ENCODE measurements around the gene MIAT. TPM values are rescaled to one million over a fixed set of nuclear protein-coding genes. Genes with fewer than 3 reads are reported as not detected.

MIAT gene
- total and polyA plus RNA-seq, 2 of the 8 experiments (the other 6 are each of a cell fraction or from before 2014, with no cell fraction given): 27.6 to 36.0 TPM

DNA sequence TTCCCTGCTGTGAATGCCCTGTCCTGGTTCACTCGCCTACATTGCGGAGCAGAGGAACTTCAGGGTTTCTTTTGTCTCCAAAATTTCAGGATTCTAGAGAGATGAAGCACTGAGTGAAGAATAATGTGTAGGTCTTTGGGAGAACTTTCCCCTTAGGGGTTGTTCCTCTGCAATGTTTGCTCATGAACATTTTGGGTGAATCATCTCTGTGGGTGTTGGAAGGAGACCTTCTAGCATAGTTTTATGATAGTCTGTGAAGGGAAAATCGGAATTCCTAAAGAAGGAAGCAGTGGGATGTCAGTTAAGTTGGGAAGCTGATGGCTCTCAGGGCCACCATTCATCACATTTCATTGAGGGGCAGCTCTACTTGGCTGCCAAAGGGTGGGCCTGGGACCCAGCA is 64.8 kb downstream of the MIAT start:
- Histone ChIP-seq H3K14ac (ENCODE audit: insufficient read length) (no peak overlapping the region), H3K56ac (replicated peaks; ENCODE audit: insufficient read length, low read depth, low read length) (no peak overlapping the region), H3K27ac (ENCODE audit: low read depth, low read length) (no peak overlapping the region), H3K4ac (replicated peaks; ENCODE audit: insufficient read length, low read depth, low read length) (no peak overlapping the region), H3K18ac (ENCODE audit: extremely low read depth, low read length) (no peak overlapping the region), H3K9me3 (ENCODE audit: insufficient read depth in 2 of 2, low read depth in 1 of 2, low read length in 1 of 2) (no peaks in the 10 kb centered on the region), H2BK120ac (replicated peaks; ENCODE audit: low read depth, low read length) (no peak overlapping the region), H2BK15ac (ENCODE audit: low read length) (no peak overlapping the region), H4K5ac (ENCODE audit: insufficient read length, low read depth, low read length) (no peak overlapping the region), H4K8ac (ENCODE audit: extremely low read depth, insufficient read depth, low read length) (no peak overlapping the region), H4K20me1 (replicated peaks in 1 of 2; ENCODE audit: control insufficient read depth in 1 of 2, insufficient read depth in 2 of 2, low read length in 2 of 2) (no peaks in the 10 kb centered on the region), H3K79me1 (ENCODE audit: low read depth, low read length) (no peaks in the 10 kb centered on the region), H2BK5ac (ENCODE audit: low read depth, low read length) (no peak overlapping the region), H3K36me3 (ENCODE audit: control insufficient read depth in 2 of 4, insufficient read depth in 4 of 4, low read length in 3 of 4) (no peaks in the 10 kb centered on the region), H3K23ac (ENCODE audit: insufficient read length) (no peak overlapping the region), H3K27me3 (replicated peaks in 1 of 4; ENCODE audit: control insufficient read depth in 3 of 4, extremely low read depth in 1 of 4, insufficient read depth in 3 of 4, low read length in 3 of 4) (no peaks in the 10 kb centered on the region), H3K79me2 (ENCODE audit: control insufficient read depth in 1 of 2, insufficient read depth in 2 of 2, low read length in 2 of 2) (no peaks in the 10 kb centered on the region), H3K4me1 (replicated peaks in 1 of 4; ENCODE audit: control insufficient read depth in 3 of 4, insufficient read depth in 4 of 4, low read length in 3 of 4) (peaks cover 0 to 2% (median 0%) of the 10 kb centered on the region in 4 experiments; a peak in 1 of 7 replicates), H2AFZ (ENCODE audit: low read length) (no peak overlapping the region), H3K4me2 (ENCODE audit: insufficient read depth in 1 of 2, low read depth in 2 of 2, low read length in 2 of 2) (no peak overlapping the region), H4K91ac (replicated peaks; ENCODE audit: insufficient read length, low read length) (no peak overlapping the region), H2AK5ac (ENCODE audit: low read depth, low read length) (no peak overlapping the region), H2BK20ac (ENCODE audit: low read length) (no peak overlapping the region), H2BK12ac (ENCODE audit: low read depth, low read length) (no peak overlapping the region), H3K9ac (replicated peaks in 1 of 4; ENCODE audit: extremely low read depth in 1 of 4, low read depth in 3 of 4, low read length in 3 of 4) (no peak overlapping the region), H3K4me3 (ENCODE audit: extremely low read depth in 1 of 4, insufficient read depth in 2 of 4, low read depth in 3 of 4, low read length in 4 of 4) (no peak overlapping the region), H3K23me2 (ENCODE audit: low read depth, low read length) (no peaks in the 10 kb centered on the region)
- POLR2A ChIA-PET (ENCODE audit: partially characterized antibody): interaction anchor here (0.7 to 1.4 kb wide), 2 partner anchors 9 to 12 kb away, joined by 3 to 4 read pairs; no protein-coding TSS in a partner anchor
- CTCF ChIA-PET (ENCODE audit: partially characterized antibody): interaction anchor here (0.8 kb wide), 1 partner anchor 23 kb away, joined by 4 read pairs; no protein-coding TSS in a partner anchor
- FAIRE-seq (no peak), DNase-seq (ENCODE audit: low read depth in 1 of 2, low spot score in 2 of 2) (no peak)
- whole genome bisulfite sequencing, 2 experiments (ENCODE audit: extremely low coverage in 1 of 2, insufficient coverage in 1 of 2, insufficient read length in 1 of 2, insufficient replicate concordance in 2 of 2, low coverage in 1 of 2, low lambda C conversion rate in 2 of 2, missing lambda C conversion rate in 1 of 2): 85% methylated on average over 3 of the region's 3 CpGs; no CpG with 5 or more reads in 1 of the 2 experiments
- TF ChIP-seq KDM5A (IDR thresholded peaks at IDR 0.05; ENCODE audit: low read length): no peak
- TF ChIP-seq PHF8 (conservative IDR thresholded peaks at IDR 0.05; ENCODE audit: low read depth, low read length): no peak
- no peak for TF ChIP-seq TAF1 (IDR thresholded peaks at IDR 0.05; ENCODE audit: low read depth, low read length)
- no peak for TF ChIP-seq KDM4A (IDR thresholded peaks at IDR 0.05; ENCODE audit: low read depth, low read length, severe bottlenecking)
- TF ChIP-seq ZNF274 (IDR thresholded peaks at IDR 0.05; ENCODE audit: borderline replicate concordance, extremely low read depth, low read length): no peak

Data from H1 (cell line).